ENCODE data around the gene MAN1B1.
"Not testable (repeated sequence)": the region's sequence is repeated elsewhere in the genome, so short reads cannot be mapped to it uniquely, and the experiment has no call there.

The MAN1B1 gene

DNA sequence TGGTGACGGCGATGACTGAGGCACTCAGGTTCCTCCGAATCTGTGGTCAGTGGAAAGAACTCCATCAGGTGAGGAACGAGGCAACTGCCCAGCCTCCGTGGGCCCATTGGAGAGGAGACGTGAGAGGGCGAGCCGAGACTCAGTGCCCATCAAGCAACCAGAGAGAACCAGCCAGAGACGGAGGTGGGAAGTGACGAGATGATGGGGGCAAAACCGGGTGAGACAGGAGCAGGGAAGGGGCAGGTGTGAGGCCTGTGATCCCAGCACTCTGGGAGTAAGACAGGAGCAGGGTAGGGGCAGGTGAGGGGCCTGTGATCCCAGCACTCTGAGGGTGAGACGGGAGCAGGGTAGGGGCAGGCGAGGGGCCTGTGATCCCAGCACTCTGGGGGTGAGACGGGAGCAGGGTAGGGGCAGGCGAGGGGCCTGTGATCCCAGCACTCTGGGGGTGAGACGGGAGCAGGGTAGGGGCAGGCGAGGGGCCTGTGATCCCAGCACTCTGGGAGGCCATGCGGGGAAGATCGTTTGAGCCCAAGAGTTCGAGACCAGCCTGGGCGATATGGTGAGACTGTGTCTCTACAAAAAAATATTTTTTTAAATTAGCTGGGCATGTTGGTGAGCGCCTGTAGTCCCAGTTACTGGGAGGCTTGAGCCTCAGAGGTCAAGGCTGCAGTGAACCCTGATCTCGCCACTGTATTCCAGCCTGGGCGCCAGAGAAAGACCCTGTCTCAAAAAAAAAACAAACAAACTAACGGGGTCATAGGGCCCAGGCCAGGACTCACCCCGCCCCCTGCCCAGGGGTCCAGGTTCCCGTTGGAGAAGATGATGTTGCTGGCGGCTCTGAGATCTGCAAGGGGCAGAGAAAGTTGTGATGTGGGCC, 24.4 kb downstream of the MAN1B1 start:
- no peak for DNase-seq (ENCODE audit: low spot score)

DNA sequence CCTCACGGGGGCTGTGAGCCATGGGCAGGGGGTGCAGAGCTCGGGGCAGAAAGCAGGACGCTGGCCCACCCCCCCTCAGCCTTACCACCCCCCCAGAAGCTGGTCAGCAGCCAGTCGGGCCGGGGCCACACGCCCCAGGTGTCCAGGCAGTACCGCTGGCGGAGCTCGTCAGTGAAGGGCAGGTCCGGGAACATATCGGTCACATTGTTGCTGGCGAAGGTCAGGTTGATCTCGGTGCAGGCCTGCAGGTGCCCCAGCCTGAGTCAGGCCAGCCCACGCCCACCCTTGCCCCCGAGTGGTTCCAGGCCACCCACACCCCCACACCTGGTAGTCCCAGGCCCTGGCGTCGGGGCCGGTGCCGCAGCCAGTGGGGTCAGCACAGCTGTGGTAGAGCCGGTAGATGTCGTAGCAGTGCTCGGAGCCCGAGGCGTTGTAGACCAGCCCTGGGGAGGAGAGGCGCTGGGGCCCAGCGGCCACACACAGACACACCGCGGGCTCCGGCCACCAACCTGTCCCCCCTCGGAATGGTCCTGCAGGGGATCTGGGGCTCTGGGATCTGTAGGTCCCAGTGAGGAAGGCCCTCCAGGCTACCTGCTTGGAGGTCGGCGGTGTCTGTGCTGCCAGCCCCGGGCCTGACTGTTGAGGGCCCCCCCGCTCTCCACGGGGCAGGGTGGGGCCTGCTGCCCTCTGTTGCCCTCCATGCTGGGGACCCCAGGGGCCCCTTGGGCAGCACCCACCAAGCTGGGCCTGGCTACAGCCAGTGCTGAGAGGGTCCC, 25.2 kb downstream of the MAN1B1 start:
- no peak for DNase-seq (ENCODE audit: low spot score)

DNA sequence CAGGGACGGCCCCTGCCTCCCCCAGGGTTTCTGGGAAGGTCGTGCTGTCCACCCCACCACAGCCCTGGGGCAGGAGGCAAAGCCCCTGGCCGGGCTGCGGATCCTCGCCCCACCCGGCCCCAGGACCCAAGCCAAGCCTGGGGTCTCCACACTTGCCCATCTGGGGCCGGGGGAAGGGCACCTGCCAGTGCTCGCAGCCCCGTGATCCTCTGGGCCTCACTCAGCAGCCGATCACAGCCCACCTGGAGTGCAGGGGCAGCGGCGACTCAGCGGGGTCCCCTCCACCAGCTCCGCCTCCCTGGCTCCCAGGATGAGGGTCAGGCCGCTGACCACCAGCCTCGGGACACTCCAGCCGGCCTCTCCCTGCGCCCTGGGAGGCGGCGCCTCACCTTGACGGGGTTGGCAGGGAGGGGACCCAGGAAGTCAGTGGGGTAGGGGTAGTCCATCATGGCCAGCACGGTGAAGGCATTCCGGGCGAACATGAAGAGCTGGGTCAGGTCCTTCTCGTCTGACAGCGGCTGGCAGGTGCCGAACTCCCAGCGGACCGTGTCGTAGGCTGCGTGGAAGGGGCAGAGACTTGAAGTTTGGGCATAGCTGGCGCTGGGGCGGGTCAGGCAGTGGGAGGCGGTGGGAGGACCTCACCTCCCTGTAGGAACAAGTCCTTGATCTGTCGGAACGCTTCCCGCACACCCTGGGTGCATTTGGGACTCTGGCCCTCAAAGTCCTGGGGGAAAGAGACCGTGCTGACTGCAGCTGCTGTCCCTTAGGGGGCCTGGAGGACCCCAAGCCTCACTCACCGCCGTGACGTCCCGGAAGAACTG, 26.0 kb downstream of the MAN1B1 start:
- DNase-seq (ENCODE audit: low spot score), result no peak

DNA sequence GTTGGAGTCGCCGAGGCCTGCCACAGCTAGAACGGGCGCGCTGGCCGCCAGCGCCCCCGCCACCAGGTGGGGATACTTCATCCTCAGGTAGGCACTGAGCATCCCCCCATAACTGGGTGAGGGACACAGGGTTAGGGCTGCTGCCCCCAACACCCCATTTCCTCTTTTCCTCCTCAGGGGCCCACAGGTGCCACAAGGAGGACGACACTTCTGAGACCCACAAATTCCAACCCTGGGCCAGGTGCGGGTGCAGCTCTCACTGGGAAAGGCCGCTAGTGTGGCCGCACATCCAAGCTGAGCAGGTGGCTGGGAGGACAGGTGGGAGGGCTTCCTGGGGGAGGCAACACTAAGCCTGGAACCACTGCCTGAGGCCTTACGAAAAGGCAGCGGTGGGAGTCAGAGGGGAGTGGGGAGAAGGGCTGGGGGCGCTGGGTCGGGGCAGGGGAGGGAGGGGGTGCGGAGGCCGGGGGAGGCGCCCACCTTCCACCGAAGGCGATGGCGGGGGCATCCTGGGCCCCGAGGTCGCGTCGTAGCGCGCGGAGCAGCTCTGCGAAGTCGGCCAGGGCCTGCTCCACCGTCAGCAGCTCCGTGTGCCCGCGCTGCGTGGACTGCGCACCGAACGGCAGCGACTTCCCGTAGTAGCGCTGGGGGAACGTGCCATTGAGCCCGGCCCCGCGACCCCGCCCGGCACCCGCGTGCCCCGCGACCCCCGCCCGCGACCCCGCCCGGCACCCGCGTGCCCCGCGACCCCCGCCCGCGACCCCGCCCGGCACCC, 26.8 kb downstream of the MAN1B1 start:
- DNase-seq (ENCODE audit: low spot score), result peak; percentile 73

DNA sequence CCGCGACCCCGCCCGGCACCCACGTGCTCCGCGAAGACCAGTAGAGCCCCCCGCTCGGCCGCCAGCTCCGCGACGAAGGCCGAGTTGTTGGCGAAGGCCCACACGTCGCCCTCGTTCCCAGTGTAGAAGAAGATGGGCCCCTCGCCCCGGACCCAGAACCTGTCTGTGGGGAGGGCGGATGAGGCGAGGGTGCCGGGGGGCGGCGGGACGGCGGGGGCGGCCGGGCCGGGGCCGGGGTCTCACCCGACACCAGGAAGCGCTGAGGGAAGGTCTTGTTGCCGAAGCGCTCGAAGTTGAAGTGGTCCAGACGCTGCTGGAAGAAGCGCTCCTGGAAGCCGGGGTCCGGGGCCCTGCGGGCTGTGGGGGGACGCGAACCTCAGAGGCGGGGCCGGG, 27.4 kb downstream of the MAN1B1 start:
- DNase-seq (ENCODE audit: low spot score), result no peak

DNA sequence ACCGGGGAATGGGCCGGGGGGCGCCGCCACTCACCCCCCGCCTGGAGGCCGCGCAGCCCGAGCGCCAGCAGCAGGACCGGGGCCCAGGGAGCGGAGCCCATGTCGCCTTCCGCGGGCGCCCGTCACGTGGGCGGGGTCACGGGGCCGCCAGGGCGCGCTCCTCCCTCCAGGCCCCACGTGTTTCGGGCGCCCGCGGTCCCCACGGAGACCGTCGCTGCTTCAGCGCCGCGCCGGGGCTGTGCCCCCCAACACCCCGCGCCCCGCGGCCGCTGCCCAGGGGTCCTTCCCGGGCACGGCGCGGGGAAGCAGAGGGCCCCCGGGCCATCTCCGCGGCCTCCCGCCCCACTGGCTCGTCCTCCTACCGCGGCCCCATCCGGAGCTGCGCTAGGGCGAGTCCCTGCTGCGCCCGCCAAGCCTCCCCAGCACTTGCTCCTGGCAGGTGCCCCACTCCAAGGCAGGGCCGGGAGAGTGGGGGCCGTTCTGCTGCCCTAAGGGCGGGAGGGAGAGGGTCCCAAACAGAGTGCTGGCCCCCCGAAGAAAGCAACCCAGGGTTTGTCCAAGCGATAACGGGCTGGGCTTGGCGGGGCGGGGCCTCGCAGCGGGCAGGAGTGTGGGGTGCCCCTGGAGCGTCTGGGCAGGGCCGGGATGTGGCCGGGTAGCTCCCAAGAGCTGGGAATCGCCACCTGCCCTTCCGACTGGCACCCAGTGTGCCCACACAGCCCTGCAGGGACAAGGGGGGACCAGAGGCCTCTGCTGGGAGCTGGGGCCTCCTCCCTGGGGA, 28.0 kb downstream of the MAN1B1 start, which contains the start of gene DPP7:
DPP7 (minus strand) TSS at position 121 of the 781 bp plus-strand sequence; CDS start at position 101, 20 bp downstream.
- peak; percentile 94 for DNase-seq (ENCODE audit: low spot score)

DNA sequence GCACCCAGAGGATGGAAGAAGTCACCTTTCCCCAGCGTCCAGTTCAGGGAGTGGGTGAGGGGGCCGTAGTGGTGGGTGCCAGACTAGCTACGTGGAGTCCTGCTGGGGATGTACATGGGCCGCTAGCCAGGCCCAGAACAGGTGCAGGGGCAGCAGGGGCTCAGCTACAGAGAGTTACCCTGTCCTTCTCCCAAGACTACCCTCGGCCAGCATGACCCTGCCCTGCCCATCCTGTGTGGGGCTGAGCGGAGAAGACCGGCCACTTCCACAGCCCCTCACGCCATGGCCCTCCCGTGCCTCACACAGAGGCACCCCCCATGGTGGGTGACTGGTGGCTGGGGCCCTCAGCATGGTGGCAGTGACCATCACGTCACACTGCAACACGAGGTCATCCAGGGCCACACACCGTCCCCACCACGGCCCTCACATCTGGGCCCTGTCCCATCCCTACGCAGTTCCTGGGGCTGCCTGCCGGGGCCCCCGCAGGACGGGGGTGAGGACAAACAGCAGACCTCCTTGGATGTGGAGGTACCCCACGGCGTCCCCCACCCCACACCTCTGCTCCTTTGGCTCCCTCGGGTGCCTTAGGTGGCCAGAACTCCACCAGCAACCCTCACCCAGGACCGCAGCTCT, 28.7 kb downstream of the MAN1B1 start:
- no peak for DNase-seq (ENCODE audit: low spot score)

DNA sequence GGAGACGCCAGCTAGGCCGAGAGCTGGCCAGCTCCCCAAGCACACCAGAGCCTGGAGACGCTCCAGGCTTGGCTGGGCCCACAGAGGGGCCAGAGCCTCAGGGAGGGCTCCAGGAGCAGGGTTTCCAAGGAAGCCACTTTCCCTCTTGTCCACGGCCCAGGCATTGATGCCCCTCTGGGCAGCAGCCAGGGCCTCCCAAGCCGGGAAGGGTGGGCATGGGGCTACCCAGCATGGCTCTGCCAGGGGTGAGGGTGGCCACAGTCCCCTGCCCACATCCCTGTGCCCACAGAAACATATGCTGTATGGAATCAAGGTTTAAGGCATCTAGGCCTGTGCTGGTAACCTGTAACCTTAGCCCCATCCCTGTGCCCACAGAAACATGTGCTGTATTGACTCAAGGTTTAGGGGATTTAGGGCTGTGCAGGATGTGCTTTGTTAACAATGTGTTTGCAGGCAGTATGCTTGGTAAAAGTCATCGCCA, 29.3 kb downstream of the MAN1B1 start:
- no peak for DNase-seq (ENCODE audit: low spot score)

DNA sequence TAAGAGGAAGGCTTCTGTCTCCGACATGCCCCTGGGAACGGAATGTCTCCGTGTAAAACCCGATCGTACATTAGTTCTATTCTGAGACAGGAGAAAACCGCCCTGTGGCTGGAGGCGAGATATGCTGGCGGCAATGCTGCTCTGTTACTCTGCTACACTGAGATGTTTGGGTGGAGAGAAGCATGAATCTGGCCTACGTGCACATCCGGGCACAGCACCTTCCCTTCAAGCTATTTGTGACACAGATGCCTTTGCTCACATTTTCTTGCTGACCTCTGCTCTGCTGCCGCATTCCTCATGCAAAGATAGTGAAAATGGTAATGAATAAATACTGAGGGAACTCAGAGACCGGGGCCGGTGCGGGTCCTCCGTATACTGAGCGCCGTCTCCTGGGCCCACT, 29.9 kb downstream of the MAN1B1 start:
- no peak for DNase-seq (ENCODE audit: low spot score)

DNA sequence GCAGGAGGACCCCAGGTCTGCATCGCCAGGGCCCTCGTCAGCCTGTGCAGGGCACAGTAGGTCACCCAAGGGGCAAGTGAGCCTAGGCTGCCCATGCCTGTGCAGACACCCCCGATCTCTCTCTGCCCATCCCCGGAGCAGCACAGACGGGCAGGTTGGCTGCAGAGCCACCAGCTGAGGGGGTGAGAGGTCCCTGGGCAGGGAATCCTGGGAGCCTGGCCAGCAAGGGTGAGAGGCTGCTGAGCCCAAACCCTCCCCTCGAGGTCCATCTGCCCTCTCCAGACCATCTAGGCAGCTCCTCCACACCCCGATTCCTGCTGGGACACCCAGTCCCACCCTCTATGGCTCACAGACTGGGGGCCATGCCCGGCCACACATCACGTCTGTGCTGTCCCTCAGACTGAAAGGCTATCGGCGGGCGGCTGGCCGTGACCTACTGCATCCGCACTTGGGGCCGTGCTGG, 30.5 kb downstream of the MAN1B1 start:
- DNase-seq (ENCODE audit: low spot score), result no peak

DNA sequence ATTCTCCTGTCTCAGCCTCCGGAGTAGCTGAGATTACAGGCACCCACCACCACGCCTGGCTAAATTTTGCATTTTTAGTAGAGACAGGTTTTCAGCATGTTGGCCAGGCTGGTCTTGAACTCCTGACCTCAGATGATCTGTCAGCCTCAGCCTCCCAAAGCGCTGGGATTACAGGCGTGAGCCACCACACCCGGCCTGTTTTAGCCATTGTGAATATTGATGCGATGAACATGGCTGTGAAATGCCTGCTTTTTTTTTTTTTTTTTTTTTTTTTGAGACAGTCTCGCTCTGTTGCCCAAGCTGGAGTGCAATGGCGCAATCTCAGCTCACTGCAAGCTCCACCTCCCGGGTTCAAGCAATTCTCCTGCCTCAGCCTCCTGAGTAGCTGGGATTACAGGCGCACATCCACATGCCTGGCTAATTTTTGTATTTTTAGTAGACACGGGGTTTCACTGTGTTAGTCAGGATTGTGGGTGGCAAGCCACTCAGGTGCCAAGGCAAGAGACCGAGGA, 31.4 kb downstream of the MAN1B1 start:
- DNase-seq (ENCODE audit: low spot score), result not testable (repeated sequence)

DNA sequence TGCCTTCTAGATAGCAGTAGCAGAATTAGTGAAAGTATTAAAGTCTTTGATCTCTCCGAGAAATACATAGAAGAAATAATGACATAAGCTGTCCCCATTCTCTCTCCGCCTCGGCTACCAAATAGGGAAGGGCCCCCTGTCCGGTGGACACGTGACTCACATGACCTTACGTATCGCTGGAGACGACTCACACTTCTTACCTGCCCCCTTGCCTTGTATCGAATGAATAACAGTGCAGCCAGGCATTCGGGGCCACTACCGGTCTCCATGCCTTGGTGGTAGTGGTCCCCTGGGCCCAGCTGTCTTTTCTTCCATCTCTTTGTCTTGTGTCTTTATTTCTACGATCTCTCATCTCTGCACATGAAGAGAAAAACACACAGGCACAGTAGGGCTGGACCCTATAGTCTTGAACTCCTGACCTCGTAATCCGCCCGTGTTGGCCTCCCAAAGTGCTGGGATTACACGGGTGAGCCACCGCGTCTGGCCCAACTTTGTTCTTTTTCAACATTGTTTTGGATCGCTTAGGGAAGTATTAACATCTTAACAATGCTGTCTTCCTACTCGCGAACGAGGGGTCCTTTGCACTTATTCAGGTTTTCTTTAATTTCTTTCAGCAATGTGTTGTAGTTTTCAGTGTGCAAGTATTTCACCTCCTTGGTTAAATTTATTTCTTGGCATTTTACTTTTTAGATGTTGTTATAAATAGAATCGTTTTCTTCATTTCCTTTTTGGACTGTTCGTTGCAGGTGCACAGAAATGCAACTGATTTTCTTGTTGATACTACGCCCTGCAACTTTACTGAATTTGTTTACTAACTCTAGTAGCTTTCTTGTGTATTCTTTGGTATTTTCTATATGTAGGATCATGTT, 35.4 kb downstream of the MAN1B1 start:
- DNase-seq (ENCODE audit: low spot score), result not testable (repeated sequence)

DNA sequence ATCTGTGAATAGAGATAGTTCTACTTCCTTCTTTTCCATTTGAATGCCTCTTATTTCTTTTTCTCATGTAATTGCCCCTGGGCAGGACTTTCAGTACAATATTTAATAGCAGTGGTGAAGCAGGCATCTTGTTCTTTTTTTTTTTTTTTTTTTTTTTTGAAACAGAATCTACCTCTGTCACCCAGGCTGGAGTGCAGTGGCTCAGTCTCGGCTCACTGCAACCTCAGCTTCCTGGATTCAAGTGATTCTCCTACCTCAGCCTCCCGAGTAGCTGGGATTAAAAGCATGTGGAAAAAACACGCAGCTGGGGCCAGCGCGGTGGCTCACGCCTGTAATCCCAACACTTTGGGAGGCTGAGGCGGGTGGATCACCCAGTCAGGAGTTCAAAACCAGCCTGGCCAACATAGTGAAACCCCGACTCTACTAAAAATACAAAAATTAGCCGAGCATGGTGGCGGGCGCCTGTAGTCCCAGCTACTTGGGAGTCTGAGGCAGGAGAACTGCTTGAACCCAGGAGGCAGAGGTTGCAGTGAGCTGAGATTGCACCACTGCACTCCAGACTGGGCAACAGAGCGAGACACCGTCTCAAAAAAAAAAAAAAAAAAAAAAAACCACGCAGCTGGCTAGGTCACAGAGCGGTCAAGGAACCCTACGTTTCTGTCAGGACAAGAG, 36.1 kb downstream of the MAN1B1 start:
- DNase-seq (ENCODE audit: low spot score), result not testable (repeated sequence)

DNA sequence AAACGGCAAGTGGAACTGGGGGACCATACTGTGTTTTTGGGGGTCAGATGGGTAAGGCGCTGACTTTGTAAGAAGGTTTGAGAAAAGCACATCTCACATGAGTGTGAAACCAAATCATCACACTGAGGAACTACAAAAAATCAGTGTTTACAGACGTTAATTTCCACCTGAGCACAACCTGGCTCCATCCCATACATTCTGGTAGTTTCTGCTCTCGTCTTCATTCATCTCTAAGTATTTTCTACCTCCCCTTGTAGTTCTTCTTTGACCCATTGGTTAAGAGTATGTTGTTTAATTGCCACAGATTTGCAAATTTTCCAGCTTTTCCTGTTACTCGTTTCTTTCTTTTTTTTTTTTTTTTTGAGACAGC, 36.7 kb downstream of the MAN1B1 start:
- DNase-seq (ENCODE audit: low spot score), result no peak

DNA sequence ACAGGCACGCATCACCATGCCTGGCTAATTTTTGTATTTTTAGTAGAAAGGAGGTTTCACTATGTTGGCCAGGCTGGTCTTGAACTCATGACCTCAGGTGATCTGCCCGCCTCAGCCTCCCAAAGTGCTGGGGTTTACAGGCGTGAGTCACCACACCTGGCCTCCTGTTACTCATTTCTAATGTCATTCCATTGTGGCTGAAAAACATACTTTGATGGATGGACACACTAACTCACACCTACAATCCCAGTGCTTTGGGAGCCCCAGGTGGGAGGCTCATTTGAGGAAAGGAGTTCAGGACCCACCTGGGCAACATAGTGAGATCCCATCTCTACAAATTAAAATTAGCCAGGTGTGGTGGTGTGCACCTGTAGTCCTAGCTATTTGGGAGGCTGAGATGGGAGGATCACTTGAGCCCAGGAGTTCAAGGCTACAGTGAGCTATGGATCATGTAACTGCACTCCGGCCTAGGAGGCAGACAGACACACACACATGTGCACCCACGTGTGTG, 37.2 kb downstream of the MAN1B1 start:
- not testable (repeated sequence) for DNase-seq (ENCODE audit: low spot score)

DNA sequence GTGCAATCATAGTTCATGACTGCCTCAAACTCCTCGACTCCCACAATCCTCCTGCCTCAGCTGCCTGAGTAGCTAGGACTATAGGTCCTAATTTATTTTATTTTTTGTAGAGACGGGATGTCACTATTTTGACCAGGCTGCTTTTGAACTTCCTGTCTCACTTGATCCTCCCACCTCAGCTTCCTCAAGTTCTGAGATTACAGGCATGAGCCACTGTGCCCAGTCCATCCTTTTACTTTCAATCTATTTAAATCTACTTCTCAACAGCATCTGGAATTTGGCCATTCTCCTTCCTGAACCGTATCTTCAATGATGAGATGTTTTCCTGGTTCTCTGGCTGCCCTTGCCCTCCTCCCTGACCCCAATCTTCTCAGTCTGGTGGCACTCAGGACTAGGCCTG, 40.0 kb downstream of the MAN1B1 start:
- DNase-seq (ENCODE audit: low spot score), result no peak

DNA sequence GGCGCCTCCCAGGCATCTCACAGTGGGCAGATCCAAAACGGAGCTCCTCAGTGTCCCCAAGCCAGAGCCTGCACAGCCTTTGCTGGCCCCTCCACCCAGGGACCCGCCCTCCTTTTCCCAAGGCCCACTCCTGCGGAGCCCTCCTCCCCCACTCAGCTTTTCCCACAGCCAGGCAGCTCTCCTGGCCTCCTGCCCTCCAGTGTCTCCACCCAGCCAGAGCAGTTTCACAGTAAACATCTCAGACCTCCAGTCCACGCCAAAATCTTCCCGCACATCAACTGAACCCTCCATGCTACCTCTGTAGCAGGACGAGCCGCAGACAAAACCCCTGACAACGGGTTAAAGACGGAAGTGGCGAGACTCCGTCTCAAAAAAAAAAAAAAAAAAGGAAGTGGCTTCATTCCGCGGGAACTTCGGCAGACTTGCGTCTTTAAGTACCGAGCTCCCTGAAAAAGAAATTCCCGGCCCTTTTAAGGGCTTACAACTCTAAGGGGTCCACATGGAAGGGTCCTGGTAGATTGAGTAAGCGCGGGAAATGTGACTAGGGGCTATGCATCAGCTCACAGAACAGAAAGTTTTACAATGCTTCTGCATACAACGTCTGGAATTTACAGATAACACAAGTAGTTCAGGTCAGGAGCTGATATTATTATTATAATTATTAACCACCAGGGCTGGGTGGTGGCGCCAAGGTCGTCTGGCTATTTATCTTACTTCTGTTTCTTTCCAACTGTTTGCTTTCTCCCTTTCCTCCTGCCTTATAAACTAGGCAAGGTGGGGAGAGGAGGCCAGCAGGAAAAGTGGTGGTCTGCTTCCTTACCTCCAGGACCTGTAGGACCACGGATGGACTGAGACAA, 40.7 kb downstream of the MAN1B1 start:
- DNase-seq (ENCODE audit: low spot score), result no peak
